SU-DHL-6 (cell line): ENCODE results near the gene APOL4.

Experiments used
- CTCF ChIP-seq: fragments of 200-600 bp; sonication (generic); IDR thresholded peaks from one replicate; pipeline ENCODE4 v1.5.1; 2017; ENCODE audit warnings: antibody characterized with exemption, mild to moderate bottlenecking, low read length, moderate library complexity; ENCODE audit not compliant: insufficient read depth, poor library complexity, severe bottlenecking
- EZH2phosphoT487 ChIP-seq: fragments of 200-600 bp; sonication (generic), shearing (Covaris generic); conservative IDR thresholded peaks from 2 replicates; pipeline ENCODE4 v1.6.1; 2018; ENCODE audit warnings: mild to moderate bottlenecking, antibody characterized with exemption, low read length, moderate library complexity, mixed read lengths

GRCh38 chr22:36244522-36245391, 43.1 kb upstream of the APOL4 start:
- TF ChIP-seq CTCF (no peak), EZH2phosphoT487 (no peak)
